Activated CD4-positive, alpha-beta T cell treated with anti-CD3 and anti-CD28 coated beads, Interleukin-10, Interleukin-2, amounts not matched to agents 100 ng/mL and 50 ng/mL, durations not matched to agents 16 hours and 8 hours (primary cell): Measurements from ENCODE around the gene CELF2.

Source experiments
- DNase-seq: peaks from one replicate; pipeline ENCODE4 v3.0.0-alpha.2; 2020

Gene CELF2

GRCh38 chr10:11159543-11160215 lies 142.0 kb downstream of the CELF2 start:
- DNase-seq, result no peak

- DNase-seq, result no peak
Observed at GRCh38 chr10:11161096-11161495, 143.4 kb downstream of the CELF2 start.

GRCh38 chr10:11161910-11162309 lies 144.2 kb downstream of the CELF2 start:
- DNase-seq, result no peak

- peak; percentile 96 for DNase-seq
Observed at GRCh38 chr10:11162828-11163599, 145.3 kb downstream of the CELF2 start.

GRCh38 chr10:11163780-11164550 lies 146.3 kb downstream of the CELF2 start:
- DNase-seq, result peak; percentile 52

GRCh38 chr10:11164551-11164802 lies 146.8 kb downstream of the CELF2 start:
- DNase-seq, result no peak

GRCh38 chr10:11164803-11165590 lies 147.3 kb downstream of the CELF2 start:
- DNase-seq, result peak; percentile 93

GRCh38 chr10:11165591-11166543 lies 148.2 kb downstream of the CELF2 start:
- DNase-seq, result peak; percentile 94

GRCh38 chr10:11166550-11166949 lies 148.9 kb downstream of the CELF2 start:
- DNase-seq, result no peak

GRCh38 chr10:11167233-11167966 lies 149.7 kb downstream of the CELF2 start:
- peak; percentile 39 for DNase-seq

- peak; percentile 57 for DNase-seq
Observed at GRCh38 chr10:11168423-11169090, 150.9 kb downstream of the CELF2 start.

GRCh38 chr10:11169976-11170375 lies 152.3 kb downstream of the CELF2 start:
- peak; percentile 71 for DNase-seq

- peak; percentile 33 for DNase-seq
Observed at GRCh38 chr10:11170574-11170973, 152.9 kb downstream of the CELF2 start.

- DNase-seq, result peak; percentile 84
Observed at GRCh38 chr10:11170993-11171851, 153.6 kb downstream of the CELF2 start.

- DNase-seq, result peak; percentile 54
Observed at GRCh38 chr10:11173042-11173441, 155.4 kb downstream of the CELF2 start.

GRCh38 chr10:11175823-11176243 lies 158.2 kb downstream of the CELF2 start:
- DNase-seq, result peak; percentile 63

- DNase-seq, result peak; percentile 90
Observed at GRCh38 chr10:11176746-11177145, 159.1 kb downstream of the CELF2 start.

GRCh38 chr10:11177381-11177780 lies 159.7 kb downstream of the CELF2 start:
- no peak for DNase-seq

- peak; percentile 74 for DNase-seq
Observed at GRCh38 chr10:11177926-11178471, 160.3 kb downstream of the CELF2 start.
